Fibroblast of villous mesenchyme (primary cell): Measurements from ENCODE around the gene RSRC1. TPM values are rescaled to one million over a fixed set of nuclear protein-coding genes. Genes with fewer than 3 reads are reported as not detected.
A peak's percentile ranks its signal among the peaks of the same experiment; 100 is the strongest.
"Not testable (repeated sequence)": the region's sequence is repeated elsewhere in the genome, so short reads cannot be mapped to it uniquely, and the experiment has no call there.

Experiments used
- DNase-seq: peaks from one replicate; pipeline ENCODE4 v3.0.0-alpha.2; 2010; ENCODE audit warnings: low read depth
- H3K4me3 ChIP-seq: 2 replicates; pipeline ENCODE4 v1.5.1; 2011; ENCODE audit warnings: low read depth, mild to moderate bottlenecking, low read length
- CTCF ChIP-seq: IDR thresholded peaks from 2 replicates; pipeline ENCODE4 v1.5.1; 2012; ENCODE audit warnings: low read depth, mild to moderate bottlenecking, low read length; ENCODE audit not compliant: insufficient read depth
- total RNA-seq: library from RNA; depleted of rRNA; stranded (reverse); fragments of >200 nt; gene quantifications from 2 replicates; pipeline ENCODE4 v1.2.3, GENCODE V29; 2012

Gene RSRC1
- total RNA-seq, 1 donor = 43.6 TPM

- no peak for DNase-seq
- no peak overlapping the region for H3K4me3 ChIP-seq
- no peak for TF ChIP-seq CTCF
Observed at GRCh38 chr3:158217992-158218391, 108.1 kb downstream of the RSRC1 start.

- H3K4me3 ChIP-seq = no peak overlapping the region
- no peak for DNase-seq
- no peak for TF ChIP-seq CTCF
Observed at GRCh38 chr3:158220575-158220974, 110.7 kb downstream of the RSRC1 start.

DNA sequence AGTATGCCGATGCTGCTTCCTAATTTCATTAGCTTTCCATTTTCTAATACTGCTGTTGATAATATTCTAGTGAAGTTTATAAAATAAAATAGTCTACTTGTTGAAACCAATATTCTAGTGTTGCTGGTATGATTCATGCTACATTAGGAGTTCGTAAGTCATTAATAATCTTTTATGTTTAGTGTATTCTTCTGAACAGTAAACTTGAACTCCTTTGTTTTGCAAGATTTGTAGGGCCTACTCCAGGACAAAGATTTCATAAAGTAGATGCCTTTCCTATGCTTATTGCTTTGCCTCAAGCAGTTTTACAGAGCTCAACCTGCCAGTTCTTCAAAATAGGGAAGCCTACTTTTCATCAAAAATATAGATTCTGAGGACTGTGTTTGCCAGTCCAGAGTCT, 111.5 kb downstream of the RSRC1 start:
- TF ChIP-seq CTCF = no peak
- H3K4me3 ChIP-seq = no peak overlapping the region
- peak; percentile 30 for DNase-seq

DNA sequence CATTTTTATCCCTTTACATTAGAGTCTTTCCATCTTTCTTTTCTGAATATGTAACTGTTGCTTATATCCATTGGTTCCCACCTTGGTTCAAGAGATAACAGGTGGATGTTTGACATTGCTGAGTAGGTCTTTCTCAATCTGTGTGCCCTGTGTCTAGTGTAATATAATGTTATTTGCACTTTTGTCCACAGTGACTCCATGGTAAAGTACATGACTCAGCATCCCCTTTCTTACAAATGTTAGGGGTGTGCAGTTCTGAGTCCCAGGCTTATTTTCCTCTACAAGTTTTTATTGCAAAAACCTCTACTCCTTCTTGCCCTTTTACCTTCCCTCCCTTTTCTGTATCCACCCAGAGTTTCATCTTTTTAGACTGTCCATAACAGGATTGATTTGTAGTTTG, 116.5 kb downstream of the RSRC1 start:
- no peak for DNase-seq
- no peak for TF ChIP-seq CTCF
- H3K4me3 ChIP-seq = no peak overlapping the region

DNA sequence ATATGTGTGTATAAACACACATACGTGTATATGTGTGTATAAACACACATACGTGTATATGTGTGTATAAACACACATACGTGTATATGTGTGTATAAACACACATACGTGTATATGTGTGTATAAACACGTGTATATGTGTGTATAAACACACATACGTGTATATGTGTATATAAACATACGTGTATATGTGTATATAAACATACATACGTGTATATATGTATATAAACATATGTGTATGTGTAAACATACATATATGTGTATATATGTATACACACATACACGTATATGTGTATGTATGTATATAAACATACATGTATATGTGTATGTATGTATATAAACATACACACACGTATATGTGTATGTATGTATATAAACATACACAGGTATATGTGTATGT, 119.1 kb downstream of the RSRC1 start:
- DNase-seq, H3K4me3 ChIP-seq: not testable (repeated sequence)

- H3K4me3 ChIP-seq = no peak overlapping the region
- DNase-seq = no peak
- TF ChIP-seq CTCF = no peak
Observed at GRCh38 chr3:158233791-158234190, 123.9 kb downstream of the RSRC1 start.

DNA sequence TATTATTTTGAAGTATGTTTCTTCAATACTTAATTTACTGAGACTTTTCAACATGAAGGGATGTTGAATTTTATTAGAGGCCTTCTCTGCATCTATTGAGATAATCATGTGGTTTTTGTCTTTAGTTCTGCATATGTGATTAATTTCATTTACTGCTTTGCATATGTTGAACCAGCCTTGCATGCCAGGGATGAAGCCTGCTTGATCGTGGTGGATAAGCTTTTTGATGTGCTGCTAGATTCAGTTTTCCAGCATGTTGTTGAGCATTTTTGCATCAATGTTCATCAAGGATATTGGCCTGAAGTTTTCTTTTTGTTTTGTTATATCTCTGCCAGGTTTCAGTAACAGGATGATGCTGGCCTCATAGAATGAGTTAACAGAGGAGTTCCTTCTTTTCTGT, 134.4 kb downstream of the RSRC1 start:
- no peak overlapping the region for H3K4me3 ChIP-seq
- TF ChIP-seq CTCF = no peak
- no peak for DNase-seq
